Psoas muscle (tissue), 8 donors: ENCODE measurements around the gene FSTL4. TPM values are rescaled to one million over a fixed set of nuclear protein-coding genes. Genes with fewer than 3 reads are reported as not detected.

Source experiments
- ATAC-seq, 4 donors: fragments of 200-7000 bp; cut with Tn5 transposase; one replicate each; pipeline ENCODE4 v1.9.1; 2020; ENCODE audit warnings: moderate library complexity in 3 of 4, mild to moderate bottlenecking in 2 of 4
- DNase-seq, 2 donors: peaks; one replicate each; pipeline ENCODE4 v3.0.0-alpha.2; 2020
- H3K27ac ChIP-seq: fragments of 200-600 bp; one replicate; pipeline ENCODE4 v1.8.0; 2022
- H3K27me3 ChIP-seq, 3 donors: fragments of 200-600 bp in 1 of 3; one replicate each; pipeline versions ENCODE4 v1.6.1 to v1.8.0; 2013 to 2022; ENCODE audit warnings: low read length in 2 of 3, mild to moderate bottlenecking in 2 of 3, moderate library complexity in 1 of 3; ENCODE audit not compliant: insufficient read depth in 3 of 3
- H3K36me3 ChIP-seq, 2 donors: fragments of 200-600 bp in 1 of 2; one replicate each; pipeline versions ENCODE4 v1.6.1 to v1.8.0; 2013 to 2022; ENCODE audit warnings: low read depth in 1 of 2, mild to moderate bottlenecking in 1 of 2, moderate library complexity in 1 of 2; ENCODE audit not compliant: insufficient read depth in 1 of 2
- H3K4me1 ChIP-seq: fragments of 200-600 bp; one replicate; pipeline ENCODE4 v1.8.0; 2022
- H3K4me3 ChIP-seq: fragments of 200-600 bp; one replicate; pipeline ENCODE4 v1.8.0; 2022; ENCODE audit warnings: mild to moderate bottlenecking
- H3K9me3 ChIP-seq: fragments of 200-600 bp; one replicate; pipeline ENCODE4 v1.8.0; 2022
- CTCF ChIP-seq: fragments of 200-600 bp; IDR thresholded peaks from one replicate; pipeline ENCODE4 v1.8.0; 2022; ENCODE audit warnings: antibody characterized with exemption
- WGBS, 3 donors: extraction: QIAGEN DNeasy Blood & Tissue Kit; methylation state at CpG; one replicate each; pipeline versions ENCODE4 v1.1.6 to v1.1.7; 2013; 5-methylcytosine and 5-hydroxymethylcytosine counted together
- intact Hi-C, 2 donors: fragments of 100-400 bp; cut with DNase I; formaldehyde crosslinking; loops; one replicate each; pipeline versions ENCODE4 v1.11.0 to v1.14.2; 2022
- polyA plus RNA-seq, 3 donors: library from polyadenylated mRNA; stranded (reverse); fragments of 200-250 nt; gene quantifications; one replicate each; pipeline ENCODE4 v1.2.3, GENCODE V29; 2013
- total RNA-seq, 4 donors: library from RNA; stranded (reverse); fragmentation: NEBNext Ultra II Directional in 2 of 4; extraction: Animal tissue kit (Norgen Biotek cat#: 25700) in 2 of 4; gene quantifications; one replicate each; pipeline versions ENCODE4 v1.2.1 to v1.2.4, GENCODE V29; 2021 to 2023
- donor health status: healthy with polysubstance abuse.
- donor health status: DM: no; HTN: no; CAD: no; lungs with moderate emphysema.
- donor health status: Bipolar disorder and iron deficiency.
- donor health status: healthy.
- donor health status: DM: yes; HTN: yes; CAD: no.
- donor health status: DM: no; HTN: no; CAD: no.
- donor health status: DM: no; HTN: no; CAD: no.
- donor health status: DM: yes; HTN: yes; CAD: no.

FSTL4 gene
- total and polyA plus RNA-seq, 7 donors: 0.07 to 0.81 (median 0.24) TPM

- intact Hi-C loops: no loop called here
- Histone ChIP-seq H3K9me3 (no peaks in the 10 kb centered on the region), H3K27ac (no peak overlapping the region), H3K36me3 (no peaks in the 10 kb centered on the region), H3K27me3 (no peaks in the 10 kb centered on the region), H3K4me1 (peaks cover 3% of the 10 kb centered on the region), H3K4me3 (no peak overlapping the region)
- ATAC-seq: peak in 3 of 4 donors; percentile 23 to 50 (median 47)
- 59 to 68% (median 65%) methylated on average over 18 of the region's 18 CpGs for WGBS, 3 donors
- TF ChIP-seq CTCF: no peak
- DNase-seq: no peak
These were observed 346.4 kb downstream of the FSTL4 start for GRCh38 chr5:133265720-133266526.

DNA sequence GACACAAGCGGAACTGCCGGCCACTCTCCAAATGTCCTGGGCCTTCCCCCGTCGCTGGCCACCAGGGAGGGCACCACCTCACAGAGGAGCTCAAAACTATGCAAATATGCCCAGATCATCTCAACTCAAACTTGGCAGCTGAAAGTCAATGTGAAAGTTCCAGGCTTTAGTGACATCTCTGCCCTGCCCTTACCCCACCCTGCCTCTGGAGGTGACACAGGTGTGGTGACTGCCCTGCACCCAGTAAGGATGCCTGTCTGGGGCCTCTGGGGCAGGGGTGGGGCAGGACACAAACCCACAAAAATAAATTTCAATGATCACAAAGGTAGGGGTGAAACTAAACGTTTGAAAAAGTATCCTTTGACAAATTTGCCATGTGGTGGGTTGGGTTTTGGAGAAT lies 347.1 kb downstream of the FSTL4 start:
- Histone ChIP-seq H3K9me3 (no peaks in the 10 kb centered on the region), H3K4me1 (peaks cover 5% of the 10 kb centered on the region), H3K27ac (no peak overlapping the region), H3K27me3 (no peaks in the 10 kb centered on the region), H3K4me3 (no peak overlapping the region), H3K36me3 (no peaks in the 10 kb centered on the region)
- 65 to 82% (median 72%) methylated on average over 5 of the region's 5 CpGs for whole genome bisulfite sequencing, 3 donors
- no peak for TF ChIP-seq CTCF
- DNase-seq: no peak
- intact Hi-C loops: no loop called here
- no peak for ATAC-seq

GRCh38 chr5:133262690-133263089 lies 349.7 kb downstream of the FSTL4 start:
- H3K27me3 ChIP-seq: no peaks in the 10 kb centered on the region
- intact Hi-C loops: no loop called here
- DNase-seq (no peak), ATAC-seq (no peak)
- WGBS, 3 donors: 84 to 94% (median 89%) methylated on average over 4 of the region's 4 CpGs
- peaks cover 12% of the 10 kb centered on the region for H3K4me1 ChIP-seq
- TF ChIP-seq CTCF: no peak
- H3K27ac ChIP-seq: no peak overlapping the region
- no peaks in the 10 kb centered on the region for H3K36me3 ChIP-seq
- H3K4me3 ChIP-seq: no peak overlapping the region
- H3K9me3 ChIP-seq: no peaks in the 10 kb centered on the region

GRCh38 chr5:133261993-133262392 lies 350.3 kb downstream of the FSTL4 start:
- H3K9me3 ChIP-seq: no peaks in the 10 kb centered on the region
- no peak overlapping the region for H3K27ac ChIP-seq
- DNase-seq (no peak), ATAC-seq (no peak)
- peaks cover 12% of the 10 kb centered on the region for H3K4me1 ChIP-seq
- no peaks in the 10 kb centered on the region for H3K36me3 ChIP-seq
- intact Hi-C loops: loop anchor here in 1 of 2 donors (2.0 kb wide), 1 partner anchor 151 kb away; no protein-coding TSS in a partner anchor
- H3K4me3 ChIP-seq: no peak overlapping the region
- H3K27me3 ChIP-seq: no peaks in the 10 kb centered on the region
- 95 to 98% (median 95%) methylated on average over 6 of the region's 6 CpGs for WGBS, 3 donors
- no peak for TF ChIP-seq CTCF
